Upper lobe of right lung (tissue), 1 donor: ENCODE data around the gene CHRDL2. TPM values are rescaled to one million over a fixed set of nuclear protein-coding genes. Genes with fewer than 3 reads are reported as not detected.

Experiments used
- ATAC-seq: fragments of 200-7000 bp; cut with Tn5 transposase; one replicate; pipeline ENCODE4 v1.9.1; 2020; ENCODE audit warnings: mild to moderate bottlenecking, moderate library complexity
- DNase-seq: peaks from one replicate; pipeline ENCODE4 v3.0.0-alpha.2; 2020
- H3K27ac ChIP-seq: fragments of 200-600 bp; one replicate; pipeline ENCODE4 v1.8.0; 2022
- H3K27me3 ChIP-seq: fragments of 200-600 bp; one replicate; pipeline ENCODE4 v1.8.0; 2022; ENCODE audit warnings: mild to moderate bottlenecking
- H3K36me3 ChIP-seq: fragments of 200-600 bp; one replicate; pipeline ENCODE4 v1.8.0; 2022
- H3K4me1 ChIP-seq: fragments of 200-600 bp; one replicate; pipeline ENCODE4 v1.8.0; 2022
- H3K4me3 ChIP-seq: fragments of 200-600 bp; one replicate; pipeline ENCODE4 v1.8.0; 2022; ENCODE audit warnings: mild to moderate bottlenecking
- H3K9me3 ChIP-seq: fragments of 200-600 bp; one replicate; pipeline ENCODE4 v1.8.0; 2022
- intact Hi-C: fragments of 100-400 bp; cut with DNase I; formaldehyde crosslinking; loops from one replicate; pipeline ENCODE4 v1.11.0; 2022
- total RNA-seq: library from RNA; stranded (reverse); fragmentation: NEBNext Ultra II Directional; extraction: Animal tissue kit (Norgen Biotek cat#: 25700); gene quantifications from one replicate; pipeline ENCODE4 v1.2.1, GENCODE V29; 2021
- TF ChIP-seq, protein P1 (sequence below): fragments of 200-600 bp; IDR thresholded peaks from one replicate; pipeline ENCODE4 v1.8.0; 2022; ENCODE audit warnings: antibody characterized with exemption
- donor health status: DM: no; HTN: yes; CAD: no; lungs with severe emphysema.

Gene CHRDL2
- total RNA-seq, 1 donor from 2014 or later, result 1.6 TPM

GRCh38 chr11:74675761-74676160 is 55.5 kb downstream of the CHRDL2 start:
- TF ChIP-seq, protein P1, sequence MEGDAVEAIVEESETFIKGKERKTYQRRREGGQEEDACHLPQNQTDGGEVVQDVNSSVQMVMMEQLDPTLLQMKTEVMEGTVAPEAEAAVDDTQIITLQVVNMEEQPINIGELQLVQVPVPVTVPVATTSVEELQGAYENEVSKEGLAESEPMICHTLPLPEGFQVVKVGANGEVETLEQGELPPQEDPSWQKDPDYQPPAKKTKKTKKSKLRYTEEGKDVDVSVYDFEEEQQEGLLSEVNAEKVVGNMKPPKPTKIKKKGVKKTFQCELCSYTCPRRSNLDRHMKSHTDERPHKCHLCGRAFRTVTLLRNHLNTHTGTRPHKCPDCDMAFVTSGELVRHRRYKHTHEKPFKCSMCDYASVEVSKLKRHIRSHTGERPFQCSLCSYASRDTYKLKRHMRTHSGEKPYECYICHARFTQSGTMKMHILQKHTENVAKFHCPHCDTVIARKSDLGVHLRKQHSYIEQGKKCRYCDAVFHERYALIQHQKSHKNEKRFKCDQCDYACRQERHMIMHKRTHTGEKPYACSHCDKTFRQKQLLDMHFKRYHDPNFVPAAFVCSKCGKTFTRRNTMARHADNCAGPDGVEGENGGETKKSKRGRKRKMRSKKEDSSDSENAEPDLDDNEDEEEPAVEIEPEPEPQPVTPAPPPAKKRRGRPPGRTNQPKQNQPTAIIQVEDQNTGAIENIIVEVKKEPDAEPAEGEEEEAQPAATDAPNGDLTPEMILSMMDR, result no peak
- Histone ChIP-seq H3K27ac (no peak overlapping the region), H3K4me3 (no peak overlapping the region), H3K36me3 (no peaks in the 10 kb centered on the region), H3K4me1 (peaks cover 3% of the 10 kb centered on the region), H3K9me3 (no peaks in the 10 kb centered on the region), H3K27me3 (no peaks in the 10 kb centered on the region)
- DNase-seq (no peak), ATAC-seq (no peak)
- intact Hi-C loops, result no loop called here

DNA sequence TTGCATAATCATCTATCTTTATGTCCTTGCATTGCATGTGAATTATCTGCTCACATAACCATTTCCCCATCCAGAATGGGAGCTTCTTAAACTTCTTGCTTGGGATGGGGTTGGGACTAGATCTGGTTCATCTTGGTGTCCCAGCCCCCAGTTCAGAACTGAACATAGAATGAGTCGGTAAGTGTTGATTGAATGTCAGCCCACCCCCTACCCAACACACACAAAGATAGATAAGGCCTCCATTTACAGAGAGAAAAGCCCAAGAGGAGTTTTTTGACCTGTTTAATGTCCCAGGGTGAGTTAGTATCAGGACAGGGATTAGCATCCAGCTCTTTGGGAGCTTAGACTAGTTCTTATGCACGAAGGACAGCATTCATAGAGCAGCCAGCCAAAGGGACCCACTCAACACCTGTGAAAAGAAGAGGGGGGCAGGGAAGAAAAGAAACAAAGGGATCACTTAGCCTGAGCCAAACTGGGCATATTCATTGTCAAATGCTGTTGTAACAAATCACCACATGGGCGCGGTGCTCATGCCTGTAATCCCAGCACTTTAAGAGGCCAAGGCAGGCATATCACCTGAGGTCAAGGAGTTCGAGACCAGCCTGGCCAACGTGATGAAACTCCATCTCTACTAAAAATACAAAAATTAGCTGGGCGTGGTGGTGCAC is 57.4 kb downstream of the CHRDL2 start:
- no peak for ATAC-seq
- peaks cover 3% of the 10 kb centered on the region for H3K4me1 ChIP-seq
- no peak overlapping the region for H3K4me3 ChIP-seq
- peak overlapping the region; percentile 42 for H3K27ac ChIP-seq
- DNase-seq, result no peak
- no peaks in the 10 kb centered on the region for H3K27me3 ChIP-seq
- H3K36me3 ChIP-seq, result no peaks in the 10 kb centered on the region
- no peaks in the 10 kb centered on the region for H3K9me3 ChIP-seq
- intact Hi-C loops, result no loop called here
- TF ChIP-seq, protein P1, result no peak

DNA sequence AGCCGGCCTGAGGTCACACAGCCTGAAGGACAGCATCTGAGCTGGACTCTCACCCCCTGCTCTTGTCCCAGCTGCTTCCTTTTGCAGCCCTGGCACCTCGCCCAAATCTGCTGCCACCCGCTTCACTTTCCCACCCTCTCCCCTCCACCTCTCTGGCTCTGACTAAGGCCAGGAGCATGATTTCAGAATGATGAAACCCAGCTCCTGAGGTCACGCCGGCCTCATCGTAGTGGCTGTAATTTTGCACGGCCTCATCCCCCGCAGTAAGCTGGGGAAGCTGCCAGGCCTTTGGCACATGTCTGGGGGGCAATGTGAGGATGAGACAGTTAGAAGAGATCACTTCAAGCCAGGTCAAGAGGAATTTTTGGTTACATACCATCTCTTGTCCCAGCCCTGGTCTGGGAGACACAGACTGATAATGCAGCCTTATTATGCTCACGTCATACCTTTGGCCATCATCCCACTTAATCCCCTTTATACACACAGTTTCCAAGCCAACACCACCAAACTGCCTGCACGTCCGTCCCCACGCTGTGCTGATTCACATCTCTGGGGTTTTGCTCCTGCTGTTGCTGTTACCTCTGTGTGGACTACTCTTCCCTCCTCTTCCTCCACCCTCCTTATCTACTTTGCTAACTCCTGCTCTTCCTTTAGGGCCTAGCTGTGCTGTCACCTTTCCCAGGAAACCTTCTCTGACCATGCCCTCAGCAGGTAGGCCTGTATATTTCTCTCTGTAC is 58.1 kb downstream of the CHRDL2 start:
- Histone ChIP-seq H3K4me3 (no peak overlapping the region), H3K27me3 (no peaks in the 10 kb centered on the region), H3K27ac (peak overlapping the region; percentile 42), H3K9me3 (no peaks in the 10 kb centered on the region), H3K4me1 (peaks cover 3% of the 10 kb centered on the region), H3K36me3 (no peaks in the 10 kb centered on the region)
- intact Hi-C loops, result no loop called here
- ATAC-seq (peak; percentile 46), DNase-seq (no peak)
- TF ChIP-seq, protein P1, result no peak

DNA sequence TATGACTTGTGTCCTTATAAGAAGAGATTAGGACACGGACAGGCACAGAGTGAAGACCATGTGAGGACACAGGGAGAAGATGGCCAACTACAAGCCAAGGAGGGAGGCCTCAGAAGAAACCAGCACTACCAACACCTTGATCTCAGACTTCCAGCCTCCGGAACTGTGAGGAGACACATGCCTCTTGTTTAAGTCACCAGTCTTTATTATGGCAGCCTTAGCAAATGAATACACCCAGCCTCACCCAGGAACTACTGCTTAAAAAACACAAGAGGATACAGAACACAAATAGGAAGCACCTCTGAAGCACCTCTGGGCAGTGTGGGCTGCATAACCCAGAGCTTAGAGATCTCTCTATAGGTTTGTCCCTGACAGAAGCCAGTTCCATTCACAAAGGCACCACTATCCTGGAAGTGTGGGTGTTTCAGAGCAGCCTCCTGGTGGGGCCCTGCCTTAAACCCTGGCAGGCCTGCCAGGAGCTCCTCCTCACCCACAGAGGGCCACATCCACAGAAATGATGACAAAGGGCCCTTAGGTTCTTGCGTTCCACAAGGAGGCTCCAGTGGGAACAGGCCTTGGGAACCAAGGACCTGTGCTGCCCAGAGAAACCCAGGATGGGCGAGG is 58.8 kb downstream of the CHRDL2 start:
- no peaks in the 10 kb centered on the region for H3K36me3 ChIP-seq
- intact Hi-C loops, result no loop called here
- no peaks in the 10 kb centered on the region for H3K9me3 ChIP-seq
- H3K4me3 ChIP-seq, result no peak overlapping the region
- H3K4me1 ChIP-seq, result peaks cover 3% of the 10 kb centered on the region
- no peak for DNase-seq
- H3K27me3 ChIP-seq, result no peaks in the 10 kb centered on the region
- TF ChIP-seq, protein P1, result no peak
- ATAC-seq, result no peak
- no peak overlapping the region for H3K27ac ChIP-seq

- no peak overlapping the region for H3K4me3 ChIP-seq
- intact Hi-C loops, result no loop called here
- ATAC-seq (no peak), DNase-seq (no peak)
- no peaks in the 10 kb centered on the region for H3K36me3 ChIP-seq
- no peaks in the 10 kb centered on the region for H3K27me3 ChIP-seq
- TF ChIP-seq, protein P1, result no peak
- peaks cover 3% of the 10 kb centered on the region for H3K4me1 ChIP-seq
- H3K9me3 ChIP-seq, result no peaks in the 10 kb centered on the region
- H3K27ac ChIP-seq, result no peak overlapping the region
These were observed 59.6 kb downstream of the CHRDL2 start for GRCh38 chr11:74671520-74672196.
